HG02870 (cell line): ENCODE measurements around the gene GSTA2.
"Not testable (repeated sequence)": the region's sequence is repeated elsewhere in the genome, so short reads cannot be mapped to it uniquely, and the experiment has no call there.

Experiments
- ATAC-seq: cut with Tn5 transposase; IDR thresholded peaks from one replicate; pipeline ENCODE4 v1.9.1; 2021; ENCODE audit warnings: mild to moderate bottlenecking, moderate library complexity; ENCODE audit not compliant: unreplicated experiment

The GSTA2 gene

GRCh38 chr6:52726741-52727535 is 36.3 kb downstream of the GSTA2 start:
- no peak for ATAC-seq

GRCh38 chr6:52726193-52726542 is 37.1 kb downstream of the GSTA2 start:
- no peak for ATAC-seq

GRCh38 chr6:52725535-52726192 is 37.6 kb downstream of the GSTA2 start:
- no peak for ATAC-seq

GRCh38 chr6:52725143-52725534 is 38.1 kb downstream of the GSTA2 start:
- ATAC-seq = no peak

GRCh38 chr6:52724406-52725121 is 38.7 kb downstream of the GSTA2 start:
- peak; percentile 99 for ATAC-seq

GRCh38 chr6:52724042-52724405 is 39.3 kb downstream of the GSTA2 start:
- no peak for ATAC-seq

- ATAC-seq = no peak
Observed at GRCh38 chr6:52720321-52720720, 43.0 kb downstream of the GSTA2 start.

GRCh38 chr6:52718550-52718949 is 44.7 kb downstream of the GSTA2 start:
- no peak for ATAC-seq

GRCh38 chr6:52714761-52715160 is 48.5 kb downstream of the GSTA2 start:
- not testable (repeated sequence) for ATAC-seq

GRCh38 chr6:52712136-52712535 is 51.1 kb downstream of the GSTA2 start:
- no peak for ATAC-seq

- no peak for ATAC-seq
Observed at GRCh38 chr6:52707963-52708680, 55.2 kb downstream of the GSTA2 start.

- ATAC-seq = no peak
Observed at GRCh38 chr6:52706001-52706400, 57.3 kb downstream of the GSTA2 start.

GRCh38 chr6:52704781-52705502 is 58.3 kb downstream of the GSTA2 start:
- ATAC-seq = not testable (repeated sequence)

GRCh38 chr6:52704060-52704459 is 59.2 kb downstream of the GSTA2 start:
- no peak for ATAC-seq
